Subcutaneous adipose tissue (tissue), 4 donors: ENCODE results near the gene ACSL4. TPM values are rescaled to one million over a fixed set of nuclear protein-coding genes. Genes with fewer than 3 reads are reported as not detected.

ENCODE experiments used
- small RNA-seq: library from RNA; depleted of rRNA; stranded (forward); fragments of <200 nt; gene quantifications from one replicate; pipeline ENCODE3, GENCODE V24; 2016
- total RNA-seq, 4 donors: library from RNA; depleted of rRNA; stranded (reverse); fragments of >200 nt; gene quantifications; one replicate each; pipeline ENCODE4 v1.1.0, GENCODE V29; 2016
- TF ChIP-seq, protein P1 (sequence below): fragments of 450-650 bp; IDR thresholded peaks from one replicate; pipeline ENCODE4 v1.5.1; 2016; ENCODE audit warnings: low read depth, mild to moderate bottlenecking, control low read depth, antibody characterized with exemption, moderate library complexity

Gene ACSL4
- total RNA-seq, 4 donors from 2014 or later, result 85.9 to 192 (median 92.9) TPM

DNA sequence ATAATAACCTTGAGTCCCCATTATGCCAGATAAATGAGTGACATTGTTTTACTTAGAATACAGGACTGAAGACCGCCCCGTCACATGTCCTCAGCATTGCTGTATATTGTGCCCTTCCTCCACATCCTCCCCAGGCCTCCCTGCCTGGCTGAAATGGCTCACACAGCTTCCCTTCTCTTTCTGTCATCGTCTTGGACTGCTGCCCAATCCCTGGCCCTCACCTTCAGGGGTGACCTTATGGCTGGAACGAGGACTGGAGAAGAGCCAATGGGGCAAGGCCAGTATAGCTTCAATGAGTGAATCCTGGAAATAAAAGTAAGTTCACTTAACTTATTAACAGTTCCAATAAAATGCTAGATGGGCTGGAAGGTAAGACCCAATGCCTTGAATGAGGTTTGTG lies 110.8 kb downstream of the ACSL4 start:
- TF ChIP-seq, protein P1, sequence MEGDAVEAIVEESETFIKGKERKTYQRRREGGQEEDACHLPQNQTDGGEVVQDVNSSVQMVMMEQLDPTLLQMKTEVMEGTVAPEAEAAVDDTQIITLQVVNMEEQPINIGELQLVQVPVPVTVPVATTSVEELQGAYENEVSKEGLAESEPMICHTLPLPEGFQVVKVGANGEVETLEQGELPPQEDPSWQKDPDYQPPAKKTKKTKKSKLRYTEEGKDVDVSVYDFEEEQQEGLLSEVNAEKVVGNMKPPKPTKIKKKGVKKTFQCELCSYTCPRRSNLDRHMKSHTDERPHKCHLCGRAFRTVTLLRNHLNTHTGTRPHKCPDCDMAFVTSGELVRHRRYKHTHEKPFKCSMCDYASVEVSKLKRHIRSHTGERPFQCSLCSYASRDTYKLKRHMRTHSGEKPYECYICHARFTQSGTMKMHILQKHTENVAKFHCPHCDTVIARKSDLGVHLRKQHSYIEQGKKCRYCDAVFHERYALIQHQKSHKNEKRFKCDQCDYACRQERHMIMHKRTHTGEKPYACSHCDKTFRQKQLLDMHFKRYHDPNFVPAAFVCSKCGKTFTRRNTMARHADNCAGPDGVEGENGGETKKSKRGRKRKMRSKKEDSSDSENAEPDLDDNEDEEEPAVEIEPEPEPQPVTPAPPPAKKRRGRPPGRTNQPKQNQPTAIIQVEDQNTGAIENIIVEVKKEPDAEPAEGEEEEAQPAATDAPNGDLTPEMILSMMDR, result no peak

DNA sequence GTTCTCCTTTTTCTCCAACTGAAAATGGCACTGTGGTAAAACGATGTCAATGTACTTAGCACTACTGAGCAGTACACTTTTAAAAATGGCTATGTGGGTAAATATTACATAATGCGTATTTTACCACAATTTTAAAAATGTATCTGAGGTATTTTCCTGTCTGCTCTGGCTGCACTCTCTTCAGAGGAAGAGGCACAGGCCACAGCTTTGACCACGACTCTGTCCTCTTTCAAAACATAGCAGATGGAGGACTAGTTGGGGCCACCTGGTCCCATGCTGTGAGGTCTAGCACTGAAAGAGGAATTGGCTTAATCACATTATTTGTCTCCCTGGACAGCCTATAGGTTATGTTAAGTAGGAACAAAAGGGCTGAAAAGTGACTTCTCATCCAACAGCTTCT lies 113.3 kb downstream of the ACSL4 start:
- TF ChIP-seq, protein P1, result no peak

DNA sequence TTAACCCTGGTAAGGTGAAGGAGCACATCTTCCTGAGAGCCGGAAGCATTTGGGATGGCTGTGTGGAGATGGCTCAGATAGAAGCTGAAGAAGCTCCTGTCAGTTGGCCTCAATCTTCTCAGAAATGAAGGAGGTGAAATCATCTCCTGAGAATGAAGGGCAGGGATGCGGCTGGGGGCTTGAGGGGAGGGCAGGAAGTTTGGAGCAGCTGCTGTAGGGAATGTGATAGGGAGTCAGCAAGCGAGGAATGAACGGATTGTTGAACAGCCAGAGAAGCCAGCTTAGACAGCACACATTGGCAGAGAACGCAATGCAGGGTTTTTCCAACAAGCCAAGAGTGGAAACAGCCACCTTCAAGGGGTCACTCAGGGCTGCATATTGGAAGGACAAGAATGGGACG lies 118.1 kb downstream of the ACSL4 start:
- TF ChIP-seq, protein P1, result no peak

DNA sequence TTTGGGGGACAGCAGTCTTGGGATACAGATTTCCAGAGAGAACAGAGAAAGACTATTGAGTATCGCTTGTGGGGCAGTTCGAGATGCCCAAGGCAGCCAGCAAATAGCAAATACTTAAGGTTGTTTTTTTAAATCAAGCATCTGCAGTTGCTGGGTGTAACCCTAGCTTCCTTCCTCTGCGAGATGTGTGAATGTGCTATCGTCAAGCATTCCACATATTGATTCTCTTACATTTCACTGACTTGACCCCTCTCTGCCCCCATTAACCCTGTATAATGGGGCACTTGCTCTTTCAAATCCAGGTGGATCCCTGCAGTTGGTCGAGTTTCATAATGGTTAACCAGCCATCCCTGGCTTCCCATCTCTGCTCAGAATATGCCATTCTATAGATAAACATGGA lies 131.6 kb downstream of the ACSL4 start:
- TF ChIP-seq, protein P1, result no peak

DNA sequence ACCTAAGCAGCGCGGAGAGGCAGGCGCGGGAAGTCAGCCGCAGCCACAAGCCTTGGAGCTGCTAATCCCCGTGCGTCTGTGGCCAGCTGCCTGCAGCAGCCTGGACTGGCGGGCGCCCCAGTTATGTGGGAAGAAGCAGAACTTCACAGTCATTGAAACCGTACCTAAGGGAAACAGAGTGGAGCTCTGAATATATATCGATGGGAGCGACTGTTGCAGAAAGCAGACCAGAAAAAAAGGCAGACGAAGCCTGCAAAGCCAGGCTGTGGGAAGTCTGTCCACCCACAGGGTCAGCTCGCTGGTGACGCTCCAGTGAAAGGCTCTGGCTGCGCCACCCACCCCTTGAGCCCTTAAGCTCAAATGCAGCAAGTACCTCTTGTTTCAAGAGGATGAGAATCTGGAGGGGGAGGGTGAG lies 132.8 kb downstream of the ACSL4 start:
- TF ChIP-seq, protein P1, result no peak

DNA sequence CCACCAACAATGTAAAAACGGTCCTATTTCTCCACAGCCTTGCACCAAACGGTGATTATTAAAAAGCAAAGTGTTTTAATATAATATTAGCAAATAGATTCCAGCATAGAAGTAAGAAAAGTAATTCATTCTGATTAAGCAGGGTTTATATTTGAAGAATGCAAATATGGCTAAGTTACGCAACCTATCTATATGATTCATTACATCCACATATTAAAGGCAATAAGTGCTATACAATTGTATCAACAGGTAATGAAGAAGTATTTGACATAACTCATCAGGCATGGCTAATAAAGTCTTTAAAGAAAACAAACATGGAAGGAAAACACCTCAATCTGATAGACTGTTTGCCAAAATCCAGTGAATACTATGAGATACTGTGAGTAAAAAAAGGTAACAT lies 137.0 kb downstream of the ACSL4 start:
- TF ChIP-seq, protein P1, result no peak

Small RNA genes within 50 kb of the gene (small RNA-seq; reads per million reads assigned to genes)
- gene AL118496.2 (not detected), gene RF00019 (0.49 reads per million)

Other genes starting within 250 kb of the ACSL4 start
- 10 to 100 TPM in 3 of 4 donors, 1 to 10 TPM in 1; 10.0 to 20.7 (median 12.1) TPM for gene NXT2, start 196.4 kb downstream of the ACSL4 start, total RNA-seq
- gene KCNE5, start 108.1 kb downstream of the ACSL4 start, total RNA-seq, result 1 to 10 TPM in 1 of 4 donors, not detected in 3; 1.0 TPM